PFSK-1 (cell line): ENCODE measurements around the gene CFLAR.

ENCODE experiments used
- FOXP2 ChIP-seq: optimal IDR thresholded peaks from 2 replicates; pipeline ENCODE3; 2011; ENCODE audit warnings: borderline replicate concordance, control low read depth, inconsistent platforms; ENCODE audit not compliant: insufficient read depth; ENCODE audit errors: extremely low read length, extremely low read depth
- POLR2AphosphoS5 ChIP-seq: IDR thresholded peaks from 2 replicates; pipeline ENCODE4 v1.6.1; 2012; ENCODE audit warnings: low read depth, mild to moderate bottlenecking, control low read depth, low read length, moderate library complexity
- REST ChIP-seq, 2 experiments: IDR thresholded peaks; 2 replicates each; pipeline versions ENCODE4 v1.6.1 to v1.8.0; 2011 to 2012; ENCODE audit warnings: low read depth in 2 of 2, low read length in 2 of 2, control low read depth in 1 of 2, inconsistent platforms in 1 of 2, mild to moderate bottlenecking in 1 of 2, moderate library complexity in 1 of 2; ENCODE audit not compliant: insufficient read depth in 1 of 2
- SIN3A ChIP-seq: IDR thresholded peaks from 2 replicates; pipeline ENCODE4 v1.6.1; 2012; ENCODE audit warnings: mild to moderate bottlenecking, low read length, moderate library complexity, borderline replicate concordance; ENCODE audit not compliant: insufficient read depth
- TAF1 ChIP-seq: IDR thresholded peaks from 2 replicates; pipeline ENCODE4 v1.6.1; 2012; ENCODE audit warnings: low read length, control low read depth, borderline replicate concordance; ENCODE audit not compliant: insufficient read depth

CFLAR gene

GRCh38 chr2:201158111-201158929, 42.4 kb downstream of the CFLAR start:
- no peak for TF ChIP-seq REST (IDR thresholded peaks at IDR 0.05; ENCODE audit: insufficient read depth in 1 of 2, low read depth in 2 of 2, low read length in 2 of 2)
- TF ChIP-seq TAF1, result no peak
- no peak for TF ChIP-seq POLR2AphosphoS5
- TF ChIP-seq SIN3A, result no peak
- TF ChIP-seq FOXP2, result no peak

- TF ChIP-seq SIN3A (no peak), POLR2AphosphoS5 (no peak), FOXP2 (no peak), TAF1 (no peak)
Observed at GRCh38 chr2:201164166-201164565, 48.2 kb downstream of the CFLAR start.

- TF ChIP-seq TAF1 (no peak), REST (IDR thresholded peaks at IDR 0.05; ENCODE audit: insufficient read depth in 1 of 2, low read depth in 2 of 2, low read length in 2 of 2) (no peak), SIN3A (no peak), POLR2AphosphoS5 (no peak), FOXP2 (no peak)
Observed at GRCh38 chr2:201167546-201167945, 51.6 kb downstream of the CFLAR start.

- no peak for TF ChIP-seq FOXP2
- TF ChIP-seq TAF1, result no peak
Observed at GRCh38 chr2:201171259-201171814, 55.4 kb downstream of the CFLAR start.

- no peak for TF ChIP-seq TAF1
- TF ChIP-seq FOXP2, result no peak
- TF ChIP-seq SIN3A, result no peak
- TF ChIP-seq REST (IDR thresholded peaks at IDR 0.05; ENCODE audit: insufficient read depth in 1 of 2, low read depth in 2 of 2, low read length in 2 of 2), result no peak
Observed at GRCh38 chr2:201172279-201172678, 56.3 kb downstream of the CFLAR start.

GRCh38 chr2:201174687-201175086, 58.7 kb downstream of the CFLAR start:
- TF ChIP-seq SIN3A, result no peak
- no peak for TF ChIP-seq POLR2AphosphoS5
- no peak for TF ChIP-seq FOXP2
- TF ChIP-seq REST (IDR thresholded peaks at IDR 0.05; ENCODE audit: insufficient read depth in 1 of 2, low read depth in 2 of 2, low read length in 2 of 2), result no peak
